ENCODE results near the gene OR52B6.
"Not testable (repeated sequence)": the region's sequence is repeated elsewhere in the genome, so short reads cannot be mapped to it uniquely, and the experiment has no call there.

OR52B6 gene

GRCh38 chr11:5577101-5577500 is 3.6 kb upstream of the OR52B6 start:
- Histone ChIP-seq H3K9me2 (ENCODE audit: low read depth, low read length) (no peaks in the 10 kb centered on the region), H4K20me1 (ENCODE audit: insufficient read depth, low read length) (no peaks in the 10 kb centered on the region), H3K79me2 (ENCODE audit: insufficient read depth, low read length) (no peaks in the 10 kb centered on the region), H3F3A (ENCODE audit: insufficient read depth, low read length) (no peaks in the 10 kb centered on the region), H2AFZ (ENCODE audit: low read length) (no peak overlapping the region), H3K27ac (ENCODE audit: low read depth, low read length, poor library complexity, severe bottlenecking) (no peak overlapping the region), H3K4me1 (ENCODE audit: insufficient read depth, low read length, severe bottlenecking) (no peaks in the 10 kb centered on the region), H3K4me2 (ENCODE audit: low read length) (no peak overlapping the region), H3K27me3 (ENCODE audit: insufficient read depth, low read length) (no peaks in the 10 kb centered on the region), H3K9ac (ENCODE audit: low read length) (no peak overlapping the region), H3K36me3 (ENCODE audit: insufficient read depth, low read length) (no peaks in the 10 kb centered on the region), H3K4me3 (ENCODE audit: low read depth, low read length, poor library complexity, severe bottlenecking) (no peak overlapping the region), H3K9me3 (ENCODE audit: low read length) (no peaks in the 10 kb centered on the region)
- no peak for TF ChIP-seq CTCF (IDR thresholded peaks at IDR 0.05; ENCODE audit: low read length)
- TF ChIP-seq EZH2 (IDR thresholded peaks at IDR 0.05; ENCODE audit: borderline replicate concordance, low read length): no peak

- Histone ChIP-seq H3K27me3 (ENCODE audit: insufficient read depth, low read length) (no peaks in the 10 kb centered on the region), H2AFZ (ENCODE audit: low read length) (no peak overlapping the region)
These were observed 337 bp downstream of the OR52B6 start for GRCh38 chr11:5581014-5581413.

GRCh38 chr11:5584458-5584857 is 3.8 kb downstream of the OR52B6 start:
- H3K4me1 ChIP-seq (ENCODE audit: insufficient read depth, low read length, severe bottlenecking); H3K9ac ChIP-seq (ENCODE audit: low read length); H3K4me3 ChIP-seq (ENCODE audit: low read depth, low read length, poor library complexity, severe bottlenecking); H3K9me2 ChIP-seq (ENCODE audit: low read depth, low read length); H2AFZ ChIP-seq (ENCODE audit: low read length); H3F3A ChIP-seq (ENCODE audit: insufficient read depth, low read length); H3K36me3 ChIP-seq (ENCODE audit: insufficient read depth, low read length); H4K20me1 ChIP-seq (ENCODE audit: insufficient read depth, low read length); H3K27me3 ChIP-seq (ENCODE audit: insufficient read depth, low read length); H3K9me3 ChIP-seq (ENCODE audit: low read length); H3K27ac ChIP-seq (ENCODE audit: low read depth, low read length, poor library complexity, severe bottlenecking); H3K4me2 ChIP-seq (ENCODE audit: low read length); H3K79me2 ChIP-seq (ENCODE audit: insufficient read depth, low read length): not testable (repeated sequence)

More at GRCh38 chr11:5581014-5581413, 337 bp downstream of the OR52B6 start:
- H3K4me3 ChIP-seq (ENCODE audit: low read depth, low read length, poor library complexity, severe bottlenecking): no peak overlapping the region
- H3K27ac ChIP-seq (ENCODE audit: low read depth, low read length, poor library complexity, severe bottlenecking): no peak overlapping the region
- H3K36me3 ChIP-seq (ENCODE audit: insufficient read depth, low read length): no peaks in the 10 kb centered on the region
- H3K4me1 ChIP-seq (ENCODE audit: insufficient read depth, low read length, severe bottlenecking): no peaks in the 10 kb centered on the region
- no peaks in the 10 kb centered on the region for H3F3A ChIP-seq (ENCODE audit: insufficient read depth, low read length)
- no peaks in the 10 kb centered on the region for H3K79me2 ChIP-seq (ENCODE audit: insufficient read depth, low read length)
- H3K4me2 ChIP-seq (ENCODE audit: low read length): no peak overlapping the region
- no peaks in the 10 kb centered on the region for H3K9me3 ChIP-seq (ENCODE audit: low read length)
- H3K9ac ChIP-seq (ENCODE audit: low read length): no peak overlapping the region
- no peaks in the 10 kb centered on the region for H4K20me1 ChIP-seq (ENCODE audit: insufficient read depth, low read length)
- H3K9me2 ChIP-seq (ENCODE audit: low read depth, low read length): no peaks in the 10 kb centered on the region
- TF ChIP-seq EZH2 (IDR thresholded peaks at IDR 0.05; ENCODE audit: borderline replicate concordance, low read length): no peak
- TF ChIP-seq CTCF (IDR thresholded peaks at IDR 0.05; ENCODE audit: low read length): no peak

GRCh38 chr11:5589906-5590305 is 9.2 kb downstream of the OR52B6 start:
- H3F3A ChIP-seq (ENCODE audit: insufficient read depth, low read length); H3K79me2 ChIP-seq (ENCODE audit: insufficient read depth, low read length); H3K4me1 ChIP-seq (ENCODE audit: insufficient read depth, low read length, severe bottlenecking); H3K27ac ChIP-seq (ENCODE audit: low read depth, low read length, poor library complexity, severe bottlenecking); H3K36me3 ChIP-seq (ENCODE audit: insufficient read depth, low read length); H3K27me3 ChIP-seq (ENCODE audit: insufficient read depth, low read length); H3K4me3 ChIP-seq (ENCODE audit: low read depth, low read length, poor library complexity, severe bottlenecking); H3K4me2 ChIP-seq (ENCODE audit: low read length); H3K9me3 ChIP-seq (ENCODE audit: low read length); H3K9ac ChIP-seq (ENCODE audit: low read length); H2AFZ ChIP-seq (ENCODE audit: low read length); H4K20me1 ChIP-seq (ENCODE audit: insufficient read depth, low read length); H3K9me2 ChIP-seq (ENCODE audit: low read depth, low read length): not testable (repeated sequence)

Data from OCI-LY1 (cell line).